ENCODE data around the gene TKT. TPM values are rescaled to one million over a fixed set of nuclear protein-coding genes. Genes with fewer than 3 reads are reported as not detected.

Gene TKT
- total and polyA plus RNA-seq, 4 donors: 351 to 498 (median 456) TPM

DNA sequence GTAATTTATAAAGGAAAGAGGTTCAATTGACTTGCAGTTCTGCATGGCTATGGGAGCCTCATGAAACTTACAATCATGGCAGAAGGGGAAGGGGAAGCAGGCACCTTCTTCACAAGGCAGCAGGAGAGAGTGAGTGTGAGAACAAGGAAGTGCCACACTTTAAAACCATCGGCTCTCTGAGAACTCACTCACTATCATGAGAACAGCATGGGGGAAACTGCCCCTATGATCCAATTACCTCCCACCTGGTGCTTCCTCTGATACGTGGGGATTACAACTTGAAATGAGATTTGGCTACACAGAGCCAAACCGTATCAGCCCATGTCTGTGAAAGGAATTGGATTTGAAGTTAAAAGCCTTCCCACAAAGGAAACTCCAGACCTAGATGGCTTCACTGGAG is 39.1 kb downstream of the TKT start:
- Histone ChIP-seq H3K27ac (ENCODE audit: low read depth in 1 of 2, low read length in 1 of 2) (no peak overlapping the region), H3K27me3 (ENCODE audit: control insufficient read depth in 3 of 3, insufficient read depth in 3 of 3, low read length in 2 of 3) (no peaks in the 10 kb centered on the region), H3K9ac (ENCODE audit: insufficient read depth in 1 of 2, low read length in 2 of 2) (no peak overlapping the region), H3K9me3 (ENCODE audit: control insufficient read depth in 4 of 4, insufficient read depth in 3 of 4, low read length in 3 of 4) (no peaks in the 10 kb centered on the region), H3K36me3 (ENCODE audit: control insufficient read depth in 4 of 4, insufficient read depth in 4 of 4, low read length in 4 of 4) (no peaks in the 10 kb centered on the region), H3K4me1 (ENCODE audit: control insufficient read depth in 5 of 5, insufficient read depth in 5 of 5, low read length in 5 of 5) (no peaks in the 10 kb centered on the region), H3K4me3 (no peak overlapping the region)
- TF ChIP-seq, protein P1, sequence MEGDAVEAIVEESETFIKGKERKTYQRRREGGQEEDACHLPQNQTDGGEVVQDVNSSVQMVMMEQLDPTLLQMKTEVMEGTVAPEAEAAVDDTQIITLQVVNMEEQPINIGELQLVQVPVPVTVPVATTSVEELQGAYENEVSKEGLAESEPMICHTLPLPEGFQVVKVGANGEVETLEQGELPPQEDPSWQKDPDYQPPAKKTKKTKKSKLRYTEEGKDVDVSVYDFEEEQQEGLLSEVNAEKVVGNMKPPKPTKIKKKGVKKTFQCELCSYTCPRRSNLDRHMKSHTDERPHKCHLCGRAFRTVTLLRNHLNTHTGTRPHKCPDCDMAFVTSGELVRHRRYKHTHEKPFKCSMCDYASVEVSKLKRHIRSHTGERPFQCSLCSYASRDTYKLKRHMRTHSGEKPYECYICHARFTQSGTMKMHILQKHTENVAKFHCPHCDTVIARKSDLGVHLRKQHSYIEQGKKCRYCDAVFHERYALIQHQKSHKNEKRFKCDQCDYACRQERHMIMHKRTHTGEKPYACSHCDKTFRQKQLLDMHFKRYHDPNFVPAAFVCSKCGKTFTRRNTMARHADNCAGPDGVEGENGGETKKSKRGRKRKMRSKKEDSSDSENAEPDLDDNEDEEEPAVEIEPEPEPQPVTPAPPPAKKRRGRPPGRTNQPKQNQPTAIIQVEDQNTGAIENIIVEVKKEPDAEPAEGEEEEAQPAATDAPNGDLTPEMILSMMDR (IDR thresholded peaks at IDR 0.05; ENCODE audit: control extremely low read depth, extremely low read depth): no peak
- no peak for ATAC-seq (ENCODE audit: insufficient read depth, low FRiP score)
- 33 to 42% methylated on average over 3 of the region's 3 CpGs for WGBS, 2 donors
- no peak for DNase-seq

DNA sequence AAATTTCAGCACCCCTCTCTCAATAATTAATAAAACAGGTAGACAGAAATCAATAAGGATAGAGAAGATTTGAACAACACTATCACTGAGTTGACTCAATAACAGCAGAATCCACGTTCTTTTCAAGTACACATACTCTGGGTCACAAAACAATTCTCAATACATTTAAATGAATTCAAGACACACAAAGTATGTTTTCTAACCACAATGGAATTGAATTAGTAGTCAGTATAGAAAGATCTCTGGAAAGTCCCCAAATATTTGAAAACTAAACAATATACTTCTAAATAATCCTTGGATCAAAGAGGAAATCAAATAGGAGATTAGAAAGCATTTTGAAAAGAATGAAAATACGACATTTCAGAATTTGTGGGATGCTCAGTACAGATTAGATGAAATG is 40.0 kb downstream of the TKT start:
- Histone ChIP-seq H3K9ac (ENCODE audit: insufficient read depth in 1 of 2, low read length in 2 of 2) (no peak overlapping the region), H3K27ac (ENCODE audit: low read depth in 1 of 2, low read length in 1 of 2) (no peak overlapping the region), H3K27me3 (ENCODE audit: control insufficient read depth in 3 of 3, insufficient read depth in 3 of 3, low read length in 2 of 3) (no peaks in the 10 kb centered on the region), H3K36me3 (ENCODE audit: control insufficient read depth in 4 of 4, insufficient read depth in 4 of 4, low read length in 4 of 4) (no peaks in the 10 kb centered on the region), H3K9me3 (ENCODE audit: control insufficient read depth in 4 of 4, insufficient read depth in 3 of 4, low read length in 3 of 4) (no peaks in the 10 kb centered on the region), H3K4me3 (no peak overlapping the region), H3K4me1 (ENCODE audit: control insufficient read depth in 5 of 5, insufficient read depth in 5 of 5, low read length in 5 of 5) (no peaks in the 10 kb centered on the region)
- WGBS, 2 donors: 65 to 86% methylated on average over 2 of the region's 2 CpGs
- TF ChIP-seq, protein P1 (IDR thresholded peaks at IDR 0.05; ENCODE audit: control extremely low read depth, extremely low read depth): no peak
- ATAC-seq (ENCODE audit: insufficient read depth, low FRiP score) (no peak), DNase-seq (no peak)

DNA sequence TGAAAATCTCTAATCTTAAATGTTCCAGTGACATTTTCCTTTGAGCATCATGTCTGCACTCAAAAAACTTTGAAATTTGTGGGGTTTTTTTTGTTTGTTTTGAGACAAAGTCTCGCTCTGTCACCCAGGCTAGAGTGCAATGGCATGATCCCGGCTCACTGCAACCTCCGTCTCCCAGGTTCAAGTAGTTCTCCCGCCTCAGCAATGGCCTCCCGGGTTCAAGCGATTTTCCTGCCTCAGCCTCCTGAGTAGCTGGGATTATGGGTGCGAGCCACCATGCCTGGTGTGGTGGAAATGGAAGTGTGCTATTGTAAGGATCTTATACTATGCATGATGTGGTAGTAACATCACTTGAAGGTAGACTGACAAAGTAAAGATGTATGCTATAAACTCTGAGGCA is 42.5 kb downstream of the TKT start:
- H3K4me1 ChIP-seq (ENCODE audit: control insufficient read depth in 5 of 5, insufficient read depth in 5 of 5, low read length in 5 of 5): no peaks in the 10 kb centered on the region
- peaks cover 0 to 2% (median 0%) of the 10 kb centered on the region in 4 donors for H3K9me3 ChIP-seq (ENCODE audit: control insufficient read depth in 4 of 4, insufficient read depth in 3 of 4, low read length in 3 of 4)
- no peak overlapping the region for H3K4me3 ChIP-seq
- WGBS, 2 donors: 91 to 96% methylated on average over 7 of the region's 7 CpGs
- H3K36me3 ChIP-seq (ENCODE audit: control insufficient read depth in 4 of 4, insufficient read depth in 4 of 4, low read length in 4 of 4): no peaks in the 10 kb centered on the region
- no peak for ATAC-seq (ENCODE audit: insufficient read depth, low FRiP score)
- TF ChIP-seq, protein P1 (IDR thresholded peaks at IDR 0.05; ENCODE audit: control extremely low read depth, extremely low read depth): no peak
- no peak overlapping the region for H3K27ac ChIP-seq (ENCODE audit: low read depth in 1 of 2, low read length in 1 of 2)
- H3K9ac ChIP-seq (ENCODE audit: insufficient read depth in 1 of 2, low read length in 2 of 2): no peak overlapping the region
- no peaks in the 10 kb centered on the region for H3K27me3 ChIP-seq (ENCODE audit: control insufficient read depth in 3 of 3, insufficient read depth in 3 of 3, low read length in 2 of 3)
- DNase-seq: no peak

Data from lung (tissue), 12 donors.